DND-41 (cell line): Measurements from ENCODE around the gene PBX3.

Experiments
- ATAC-seq: fragments of 200-7000 bp; cut with Tn5 transposase; 3 replicates; pipeline ENCODE4 v1.9.1; 2021; ENCODE audit warnings: low read depth; ENCODE audit not compliant: insufficient read depth
- DNase-seq: peaks from one replicate; pipeline ENCODE4 v3.0.0-alpha.2; 2020
- H2AFZ ChIP-seq: 2 replicates; pipeline ENCODE4 v1.6.0; 2012; ENCODE audit warnings: low read depth, low read length
- H3K27ac ChIP-seq: 2 replicates; pipeline ENCODE4 v1.5.1; 2012; ENCODE audit warnings: low read length, inconsistent platforms
- H3K27me3 ChIP-seq: fragments of 200-600 bp; sonication (generic); 2 replicates; pipeline ENCODE4 v1.6.0; 2012; ENCODE audit warnings: low read length, mild to moderate bottlenecking, inconsistent platforms; ENCODE audit not compliant: insufficient read depth, poor library complexity
- H3K36me3 ChIP-seq: 2 replicates; pipeline ENCODE4 v1.5.1; 2012; ENCODE audit warnings: low read length, inconsistent platforms; ENCODE audit not compliant: insufficient read depth
- H3K4me1 ChIP-seq: 2 replicates; pipeline ENCODE4 v1.5.1; 2012; ENCODE audit warnings: mild to moderate bottlenecking, low read length; ENCODE audit not compliant: insufficient read depth
- H3K4me2 ChIP-seq: 2 replicates; pipeline ENCODE4 v1.6.0; 2012; ENCODE audit warnings: mild to moderate bottlenecking, moderate library complexity, low read length, inconsistent platforms; ENCODE audit not compliant: insufficient read depth
- H3K4me3 ChIP-seq, 2 experiments: fragments of 200-600 bp in 1 of 2; shearing (Covaris generic) in 1 of 2; 2 replicates each; pipeline ENCODE4 v1.5.1; 2012 to 2016; ENCODE audit warnings: inconsistent platforms in 2 of 2, low read length in 2 of 2, mild to moderate bottlenecking in 2 of 2, low read depth in 1 of 2, moderate library complexity in 1 of 2
- H3K79me2 ChIP-seq: 2 replicates; pipeline ENCODE4 v1.6.0; 2012; ENCODE audit warnings: low read length, inconsistent platforms; ENCODE audit not compliant: insufficient read depth
- H3K9ac ChIP-seq: 2 replicates; pipeline ENCODE4 v1.6.0; 2012; ENCODE audit warnings: low read depth, mild to moderate bottlenecking, inconsistent platforms, low read length, moderate library complexity
- H3K9me3 ChIP-seq: 2 replicates; pipeline ENCODE4 v1.5.1; 2012; ENCODE audit warnings: low read length, moderate library complexity, mild to moderate bottlenecking, inconsistent platforms; ENCODE audit not compliant: insufficient read depth, severe bottlenecking
- H4K20me1 ChIP-seq: 2 replicates; pipeline ENCODE4 v1.6.0; 2012; ENCODE audit warnings: low read length; ENCODE audit not compliant: insufficient read depth
- CTCF ChIP-seq: IDR thresholded peaks from 2 replicates; pipeline ENCODE4 v1.5.1; 2012; ENCODE audit warnings: borderline replicate concordance, low read length, moderate library complexity, mild to moderate bottlenecking; ENCODE audit not compliant: poor library complexity, severe bottlenecking; ENCODE audit errors: extremely low read depth
- EZH2 ChIP-seq: IDR thresholded peaks from 3 replicates; pipeline ENCODE4 v1.6.1; 2012; ENCODE audit warnings: borderline replicate concordance, low read depth, mild to moderate bottlenecking, moderate library complexity, low read length, inconsistent platforms; ENCODE audit not compliant: severe bottlenecking

Gene PBX3

GRCh38 chr9:125946397-125946796 lies 199.2 kb downstream of the PBX3 start:
- no peak for ATAC-seq
- Histone ChIP-seq H3K27ac (no peak overlapping the region), H3K9ac (no peak overlapping the region), H3K4me2 (no peak overlapping the region), H3K79me2 (no peaks in the 10 kb centered on the region), H3K27me3 (no peaks in the 10 kb centered on the region), H4K20me1 (no peaks in the 10 kb centered on the region), H3K4me1 (no peaks in the 10 kb centered on the region), H3K4me3 (no peak overlapping the region), H2AFZ (no peak overlapping the region), H3K9me3 (peaks cover 7% of the 10 kb centered on the region), H3K36me3 (peaks cover 16% of the 10 kb centered on the region; the same call in 1 of the 2 replicates)
- no peak for DNase-seq
- TF ChIP-seq EZH2: no peak
- TF ChIP-seq CTCF: no peak

DNA sequence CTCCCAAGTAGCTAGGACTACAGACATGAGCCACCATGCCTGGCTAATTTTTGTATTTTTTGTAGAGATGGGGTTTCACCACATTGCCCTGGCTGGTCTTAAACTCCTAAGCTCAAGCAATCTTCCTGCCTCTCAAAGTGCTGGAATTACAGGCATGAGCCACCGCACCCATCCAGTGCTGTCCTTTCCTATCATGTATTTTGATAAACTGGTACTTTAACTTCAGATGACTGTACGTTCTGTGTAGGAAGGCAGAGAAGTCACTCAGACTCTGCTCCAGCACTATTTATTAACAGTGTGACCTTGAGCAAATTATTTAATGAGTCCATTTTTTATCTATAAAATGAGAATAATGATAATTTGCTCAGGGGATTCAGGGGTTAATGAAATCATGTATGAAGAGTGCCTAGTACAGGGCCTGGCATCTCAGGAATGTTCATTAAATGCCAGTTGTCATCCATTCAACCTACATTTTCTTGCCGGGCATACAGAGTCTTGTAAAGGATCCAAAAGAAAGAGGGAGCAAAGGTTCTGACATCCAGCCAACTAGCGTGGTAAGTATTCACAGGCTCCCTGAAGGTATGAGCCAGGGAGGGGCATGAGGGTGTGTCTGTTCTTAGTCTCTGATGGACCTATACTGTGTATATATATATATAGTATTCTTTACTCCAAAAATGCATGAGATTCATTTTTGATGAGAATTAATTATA lies 201.9 kb downstream of the PBX3 start:
- ATAC-seq (no peak), DNase-seq (no peak)
- H3K27ac ChIP-seq: no peak overlapping the region
- no peak overlapping the region for H2AFZ ChIP-seq
- H3K27me3 ChIP-seq: no peaks in the 10 kb centered on the region
- H3K4me2 ChIP-seq: no peak overlapping the region
- H3K36me3 ChIP-seq: peaks cover 14% of the 10 kb centered on the region; the same call in 1 of the 2 replicates
- H3K79me2 ChIP-seq: no peaks in the 10 kb centered on the region
- no peak overlapping the region for H3K4me3 ChIP-seq
- TF ChIP-seq EZH2 (no peak), CTCF (no peak)
- no peak overlapping the region for H3K9ac ChIP-seq
- H4K20me1 ChIP-seq: no peaks in the 10 kb centered on the region
- peaks cover 7% of the 10 kb centered on the region for H3K9me3 ChIP-seq
- no peaks in the 10 kb centered on the region for H3K4me1 ChIP-seq

GRCh38 chr9:125949703-125950460 lies 202.7 kb downstream of the PBX3 start:
- no peak for TF ChIP-seq CTCF
- no peak for TF ChIP-seq EZH2
- Histone ChIP-seq H3K4me2 (no peak overlapping the region), H3K27ac (no peak overlapping the region), H3K9me3 (peaks cover 7% of the 10 kb centered on the region), H4K20me1 (no peaks in the 10 kb centered on the region), H3K79me2 (no peaks in the 10 kb centered on the region), H2AFZ (no peak overlapping the region), H3K27me3 (no peaks in the 10 kb centered on the region), H3K36me3 (peaks cover 12% of the 10 kb centered on the region; the same call in 1 of the 2 replicates), H3K9ac (no peak overlapping the region), H3K4me3 (no peak overlapping the region), H3K4me1 (no peaks in the 10 kb centered on the region)
- DNase-seq (no peak), ATAC-seq (no peak)
